Astrocyte of the spinal cord (primary cell): ENCODE data around the gene CCDC192.

Source experiments
- DNase-seq: peaks from one replicate; pipeline ENCODE4 v3.0.0; 2011; ENCODE audit warnings: low read depth, low spot score
- H3K4me3 ChIP-seq: 2 replicates; pipeline ENCODE4 v1.5.1; 2011; ENCODE audit warnings: low read depth, mild to moderate bottlenecking, low read length, moderate library complexity
- in situ Hi-C: cut with HindIII; loops from 2 replicates; pipeline ENCODE4 v1.10.0; 2017; ENCODE audit warnings: low sequenced_read_pairs
- TF ChIP-seq, protein P1 (sequence below): IDR thresholded peaks from 2 replicates; pipeline ENCODE4 v1.5.1; 2012; ENCODE audit warnings: low read depth, mild to moderate bottlenecking, low read length, inconsistent platforms

The CCDC192 gene

DNA sequence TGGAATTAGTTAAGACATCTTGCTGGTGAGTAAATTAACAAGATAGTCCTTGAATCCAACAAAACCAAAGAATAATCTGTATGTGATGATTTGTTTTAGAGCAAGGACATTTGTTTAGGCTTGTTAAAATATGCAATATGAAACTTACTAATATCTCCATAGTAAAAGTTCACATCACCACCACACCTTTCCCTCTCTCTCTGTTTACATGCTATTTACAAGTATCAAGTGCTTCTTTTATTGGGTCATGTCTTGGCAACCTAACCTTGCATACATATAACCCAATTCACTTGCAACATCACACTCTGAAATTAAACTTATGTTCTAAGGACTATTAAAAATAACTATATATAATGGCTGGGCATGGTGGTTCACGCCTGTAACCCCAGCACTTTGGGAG is 161.3 kb downstream of the CCDC192 start:
- H3K4me3 ChIP-seq, result no peak overlapping the region
- no peak for DNase-seq
- in situ Hi-C loops, result no loop called here
- TF ChIP-seq, protein P1, sequence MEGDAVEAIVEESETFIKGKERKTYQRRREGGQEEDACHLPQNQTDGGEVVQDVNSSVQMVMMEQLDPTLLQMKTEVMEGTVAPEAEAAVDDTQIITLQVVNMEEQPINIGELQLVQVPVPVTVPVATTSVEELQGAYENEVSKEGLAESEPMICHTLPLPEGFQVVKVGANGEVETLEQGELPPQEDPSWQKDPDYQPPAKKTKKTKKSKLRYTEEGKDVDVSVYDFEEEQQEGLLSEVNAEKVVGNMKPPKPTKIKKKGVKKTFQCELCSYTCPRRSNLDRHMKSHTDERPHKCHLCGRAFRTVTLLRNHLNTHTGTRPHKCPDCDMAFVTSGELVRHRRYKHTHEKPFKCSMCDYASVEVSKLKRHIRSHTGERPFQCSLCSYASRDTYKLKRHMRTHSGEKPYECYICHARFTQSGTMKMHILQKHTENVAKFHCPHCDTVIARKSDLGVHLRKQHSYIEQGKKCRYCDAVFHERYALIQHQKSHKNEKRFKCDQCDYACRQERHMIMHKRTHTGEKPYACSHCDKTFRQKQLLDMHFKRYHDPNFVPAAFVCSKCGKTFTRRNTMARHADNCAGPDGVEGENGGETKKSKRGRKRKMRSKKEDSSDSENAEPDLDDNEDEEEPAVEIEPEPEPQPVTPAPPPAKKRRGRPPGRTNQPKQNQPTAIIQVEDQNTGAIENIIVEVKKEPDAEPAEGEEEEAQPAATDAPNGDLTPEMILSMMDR, result no peak

DNA sequence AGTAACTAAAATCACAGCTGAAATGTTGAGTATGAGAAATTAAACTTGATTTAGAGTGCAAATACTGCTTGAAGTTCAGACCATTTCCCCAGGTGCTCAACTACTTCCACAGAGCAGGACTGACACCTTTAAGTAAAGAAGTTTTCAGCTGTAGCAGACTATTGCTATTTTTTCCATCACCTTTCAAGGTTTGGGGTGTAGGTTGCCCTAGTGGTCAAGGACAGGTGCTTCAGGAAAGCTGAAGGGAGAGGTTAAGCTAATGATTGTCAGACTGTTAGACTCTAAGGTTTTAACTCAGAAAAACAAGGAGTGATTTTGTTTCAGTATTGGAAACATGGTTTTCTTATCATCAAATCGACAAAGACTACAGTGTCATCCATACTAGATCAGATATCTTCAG is 162.1 kb downstream of the CCDC192 start:
- in situ Hi-C loops, result no loop called here
- H3K4me3 ChIP-seq, result no peak overlapping the region
- TF ChIP-seq, protein P1, result no peak
- no peak for DNase-seq

DNA sequence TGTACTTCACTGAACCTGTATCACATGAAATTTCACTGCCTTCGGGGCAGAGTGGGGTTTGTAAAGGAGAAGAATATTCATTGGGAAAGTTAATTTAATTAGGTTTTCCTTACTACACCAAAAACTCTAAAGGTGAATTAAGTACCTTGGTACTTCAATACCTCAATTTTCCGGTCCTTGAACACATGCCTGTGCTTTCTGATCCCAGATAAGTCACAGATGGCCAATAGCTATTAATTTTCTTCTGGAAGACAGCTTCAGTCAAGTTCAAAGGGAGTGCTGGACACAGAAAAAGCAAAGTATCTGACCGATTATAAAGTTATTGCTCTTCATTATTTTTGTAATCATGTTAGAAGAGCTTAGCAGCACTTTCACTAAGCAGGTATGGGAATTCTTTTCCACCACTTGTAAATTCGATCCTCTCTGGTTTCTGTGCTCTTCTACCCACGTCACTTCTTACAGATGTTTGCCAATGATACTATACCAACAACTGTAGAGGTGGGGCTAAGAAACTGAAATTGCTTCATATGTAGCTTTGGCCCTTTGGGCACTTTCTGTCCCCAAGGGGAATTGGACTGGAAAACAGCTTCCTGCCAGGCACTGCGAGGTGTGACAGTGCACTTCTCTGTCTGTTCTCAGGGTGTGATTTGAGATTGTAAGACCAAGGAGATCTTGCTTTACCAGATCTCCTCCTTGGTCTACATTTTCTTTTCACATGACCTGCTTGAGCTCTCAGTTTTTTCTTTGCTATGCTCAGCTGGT is 164.0 kb downstream of the CCDC192 start:
- in situ Hi-C loops, result no loop called here
- no peak overlapping the region for H3K4me3 ChIP-seq
- TF ChIP-seq, protein P1, result no peak
- DNase-seq, result no peak

DNA sequence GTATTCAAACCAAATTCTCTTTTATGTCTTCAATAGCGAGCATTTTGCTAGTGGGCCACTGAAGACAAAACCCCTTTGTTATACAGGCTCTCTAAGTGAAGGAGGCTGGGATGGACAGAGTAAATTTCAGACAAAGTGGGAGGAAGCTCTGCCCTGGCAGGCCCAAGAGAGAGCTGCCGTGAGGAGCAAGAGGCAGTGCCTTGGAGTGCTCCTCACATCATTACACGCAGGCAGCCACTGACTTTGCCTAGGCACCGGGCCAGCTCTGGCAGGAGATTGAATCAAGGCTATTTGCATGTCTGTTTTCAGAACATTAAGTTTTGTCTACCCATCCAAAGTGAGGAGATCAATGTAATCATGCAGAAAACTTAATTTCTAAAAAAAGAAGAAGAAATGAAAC is 167.7 kb downstream of the CCDC192 start:
- in situ Hi-C loops, result no loop called here
- peak; percentile 36 for DNase-seq
- H3K4me3 ChIP-seq, result no peak overlapping the region
- TF ChIP-seq, protein P1, result no peak

DNA sequence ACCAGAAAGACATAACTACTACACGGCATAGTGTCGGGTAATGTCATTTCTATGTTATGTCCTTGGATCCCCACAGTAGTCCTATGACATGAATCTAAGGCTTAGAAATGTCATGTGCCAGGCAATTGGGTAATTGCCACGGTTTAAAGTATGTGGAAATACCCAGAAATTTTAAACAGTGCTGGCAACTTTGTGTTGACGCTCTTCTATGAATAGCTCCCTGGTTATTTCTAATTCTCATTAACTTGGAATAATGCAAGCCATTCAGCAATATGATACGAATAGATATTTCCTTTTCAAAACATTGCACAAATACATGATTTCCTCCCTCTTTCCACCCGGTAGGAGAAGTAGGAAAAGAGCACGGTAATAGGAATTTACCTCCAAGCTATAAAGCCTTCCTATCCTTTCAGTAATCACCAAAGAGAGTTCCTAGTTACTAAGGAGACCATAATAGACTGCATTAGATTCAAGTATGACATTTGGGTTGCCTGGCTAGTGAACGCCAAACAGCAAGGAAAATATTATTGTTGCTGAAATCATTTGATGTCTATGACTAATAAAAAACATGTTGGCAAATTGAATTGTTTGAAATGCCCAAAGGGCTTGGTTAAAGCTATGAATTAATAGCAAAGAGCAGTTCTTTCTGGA is 168.4 kb downstream of the CCDC192 start:
- no peak overlapping the region for H3K4me3 ChIP-seq
- in situ Hi-C loops, result no loop called here
- TF ChIP-seq, protein P1, result no peak
- DNase-seq, result peak; percentile 50

DNA sequence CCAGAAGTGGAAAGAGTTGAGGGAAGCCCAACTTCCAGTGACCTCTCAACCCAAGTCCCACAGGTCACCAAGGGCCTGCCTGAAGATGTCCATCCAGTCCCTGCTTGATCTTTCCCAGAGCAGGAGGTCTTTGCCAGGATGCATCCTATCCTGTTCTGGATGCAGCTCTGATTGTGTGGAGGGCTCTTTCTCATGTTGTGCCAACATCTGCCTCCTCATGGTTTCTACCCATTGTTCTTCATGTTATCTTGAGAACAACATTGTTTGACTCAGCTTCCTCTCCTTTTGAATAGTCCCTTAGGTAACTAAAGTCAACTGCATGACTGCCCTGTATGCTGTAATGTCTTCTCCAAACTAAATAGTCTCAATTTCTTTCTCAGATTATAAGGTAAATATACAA is 169.3 kb downstream of the CCDC192 start:
- no peak for DNase-seq
- no peak overlapping the region for H3K4me3 ChIP-seq
- in situ Hi-C loops, result no loop called here
- TF ChIP-seq, protein P1, result no peak
